ENCODE results near the gene YIPF5.

YIPF5 gene

GRCh38 chr5:144170276-144171024 lies at the start of gene YIPF5, which contains the start of gene KCTD16:
TSS of gene YIPF5 (minus strand) at chr5:144170659. CDS start at chr5:144169955, 704 bp downstream.
TSS of gene KCTD16 (plus strand) at chr5:144170873.
- peak; percentile 97 for DNase-seq (ENCODE audit: low read depth)

- DNase-seq (ENCODE audit: low read depth), result no peak
Measured at GRCh38 chr5:144219869-144220268, 49.4 kb upstream of the YIPF5 start.

- DNase-seq (ENCODE audit: low read depth), result no peak
Measured at GRCh38 chr5:144210655-144211054, 40.2 kb upstream of the YIPF5 start.

- no peak for DNase-seq (ENCODE audit: low read depth)
Measured at GRCh38 chr5:144209361-144209760, 38.9 kb upstream of the YIPF5 start.

- DNase-seq (ENCODE audit: low read depth), result no peak
Measured at GRCh38 chr5:144207875-144208444, 37.5 kb upstream of the YIPF5 start.

GRCh38 chr5:144206141-144206540 lies 35.7 kb upstream of the YIPF5 start:
- DNase-seq (ENCODE audit: low read depth), result no peak

- DNase-seq (ENCODE audit: low read depth), result no peak
Measured at GRCh38 chr5:144205141-144205551, 34.7 kb upstream of the YIPF5 start.

GRCh38 chr5:144203750-144204596 lies 33.5 kb upstream of the YIPF5 start:
- DNase-seq (ENCODE audit: low read depth), result no peak

- no peak for DNase-seq (ENCODE audit: low read depth)
Measured at GRCh38 chr5:144202726-144203125, 32.3 kb upstream of the YIPF5 start.

- no peak for DNase-seq (ENCODE audit: low read depth)
Measured at GRCh38 chr5:144202072-144202471, 31.6 kb upstream of the YIPF5 start.

- DNase-seq (ENCODE audit: low read depth), result no peak
Measured at GRCh38 chr5:144201588-144201987, 31.1 kb upstream of the YIPF5 start.

GRCh38 chr5:144198386-144198785 lies 27.9 kb upstream of the YIPF5 start:
- DNase-seq (ENCODE audit: low read depth), result no peak

- no peak for DNase-seq (ENCODE audit: low read depth)
Measured at GRCh38 chr5:144196612-144197011, 26.2 kb upstream of the YIPF5 start.

GRCh38 chr5:144195448-144195847 lies 25.0 kb upstream of the YIPF5 start:
- DNase-seq (ENCODE audit: low read depth), result no peak

- no peak for DNase-seq (ENCODE audit: low read depth)
Measured at GRCh38 chr5:144194144-144194543, 23.7 kb upstream of the YIPF5 start.

- no peak for DNase-seq (ENCODE audit: low read depth)
Measured at GRCh38 chr5:144192661-144193060, 22.2 kb upstream of the YIPF5 start.

- DNase-seq (ENCODE audit: low read depth), result peak; percentile 7
Measured at GRCh38 chr5:144191998-144192397, 21.5 kb upstream of the YIPF5 start.

- no peak for DNase-seq (ENCODE audit: low read depth)
Measured at GRCh38 chr5:144191531-144191930, 21.1 kb upstream of the YIPF5 start.

GRCh38 chr5:144189800-144190429 lies 19.5 kb upstream of the YIPF5 start:
- DNase-seq (ENCODE audit: low read depth), result peak; percentile 87

- peak; percentile 78 for DNase-seq (ENCODE audit: low read depth)
Measured at GRCh38 chr5:144187699-144188294, 17.3 kb upstream of the YIPF5 start.

GRCh38 chr5:144183254-144183889 lies 12.9 kb upstream of the YIPF5 start:
- no peak for DNase-seq (ENCODE audit: low read depth)

All from T-helper 22 cell (primary cell).